WTC11 (cell line): ENCODE data around the gene OXER1. TPM values are rescaled to one million over a fixed set of nuclear protein-coding genes. Genes with fewer than 3 reads are reported as not detected.

ENCODE experiments used
- ATAC-seq: fragments of 200-7000 bp; cut with Tn5 transposase; 2 replicates; pipeline ENCODE4 v1.10.0; 2021; ENCODE audit warnings: mild to moderate bottlenecking, moderate library complexity
- CTCF ChIA-PET: fragments of 300-600 bp; sonication (Branson Sonifier 250); formaldehyde crosslinking; loops from one replicate; lab custom pipeline; 2021; ENCODE audit warnings: antibody characterized with exemption; lab: Charles Lee
- POLR2A ChIA-PET: fragments of 350-600 bp; sonication (Branson Sonifier 250); formaldehyde crosslinking; loops from one replicate; lab custom pipeline; 2021; ENCODE audit warnings: antibody characterized with exemption; lab: Charles Lee
- DNase-seq: peaks from one replicate; pipeline ENCODE4 v3.0.0; 2021; ENCODE audit warnings: low spot score
- H3K27ac Mint-ChIP-seq: 2 replicates; pipeline ENCODE4 v1.8.0; 2021; ENCODE audit warnings: mixed read lengths
- H3K27me3 Mint-ChIP-seq: 2 replicates; pipeline ENCODE4 v1.8.0; 2021; ENCODE audit warnings: low read depth, mild to moderate bottlenecking, moderate library complexity, mixed read lengths
- H3K36me3 Mint-ChIP-seq: 2 replicates; pipeline ENCODE4 v1.8.0; 2021; ENCODE audit warnings: mixed read lengths
- H3K4me1 Mint-ChIP-seq: 2 replicates; pipeline ENCODE4 v1.8.0; 2022; ENCODE audit warnings: mixed read lengths
- H3K4me3 Mint-ChIP-seq: 2 replicates; pipeline ENCODE4 v1.8.0; 2021; ENCODE audit warnings: mild to moderate bottlenecking, moderate library complexity, mixed read lengths
- H3K9me3 Mint-ChIP-seq: 2 replicates; pipeline ENCODE4 v1.8.0; 2021; ENCODE audit warnings: mixed read lengths
- ATF3 ChIP-seq: sonication (generic); formaldehyde crosslinking; conservative IDR thresholded peaks from 2 replicates; pipeline ENCODE4 v1.8.1; 2022; ENCODE audit warnings: mild to moderate bottlenecking, missing genetic modification reagents
- CREB1 ChIP-seq: sonication (generic); formaldehyde crosslinking; IDR thresholded peaks from 2 replicates; pipeline ENCODE4 v1.8.0; 2023; ENCODE audit warnings: mild to moderate bottlenecking, missing genetic modification reagents
- FOXJ3 ChIP-seq: sonication (generic); formaldehyde crosslinking; IDR thresholded peaks from 2 replicates; pipeline ENCODE4 v1.9.0; 2021; ENCODE audit warnings: missing genetic modification reagents, mild to moderate bottlenecking, borderline replicate concordance
- FOXP1 ChIP-seq: sonication (generic); formaldehyde crosslinking; IDR thresholded peaks from 2 replicates; pipeline ENCODE4 v1.8.0; 2022; ENCODE audit warnings: missing genetic modification reagents, mild to moderate bottlenecking, moderate library complexity, borderline replicate concordance
- MAX ChIP-seq: sonication (generic); formaldehyde crosslinking; IDR thresholded peaks from 2 replicates; pipeline ENCODE4 v1.8.0; 2022; ENCODE audit warnings: mild to moderate bottlenecking, missing genetic modification reagents
- MLX ChIP-seq: sonication (generic); formaldehyde crosslinking; IDR thresholded peaks from 2 replicates; pipeline ENCODE4 v1.8.1; 2023; ENCODE audit warnings: mild to moderate bottlenecking, missing genetic modification reagents, moderate library complexity
- NFYB ChIP-seq: sonication (generic); formaldehyde crosslinking; conservative IDR thresholded peaks from 2 replicates; pipeline ENCODE4 v1.8.0; 2022; ENCODE audit warnings: low read depth, missing genetic modification reagents
- PRDM15 ChIP-seq: sonication (generic); formaldehyde crosslinking; IDR thresholded peaks from 2 replicates; pipeline ENCODE4 v1.8.0; 2022; ENCODE audit warnings: missing genetic modification reagents
- RORB ChIP-seq: fragments of 250-450 bp; sonication (Bioruptor Pico); IDR thresholded peaks from 2 replicates; pipeline ENCODE4 v1.9.0; 2021; ENCODE audit warnings: mild to moderate bottlenecking
- SOX15 ChIP-seq: fragments of 250-450 bp; sonication (Bioruptor Pico); IDR thresholded peaks from 2 replicates; pipeline ENCODE4 v1.9.0; 2021; ENCODE audit warnings: mild to moderate bottlenecking
- SP1 ChIP-seq: sonication (generic); formaldehyde crosslinking; conservative IDR thresholded peaks from 2 replicates; pipeline ENCODE4 v1.8.1; 2022; ENCODE audit warnings: missing genetic modification reagents
- TEAD4 ChIP-seq: sonication (generic); formaldehyde crosslinking; IDR thresholded peaks from 2 replicates; pipeline ENCODE4 v1.8.0; 2022; ENCODE audit warnings: mild to moderate bottlenecking, missing genetic modification reagents
- TP53 ChIP-seq: sonication (generic); formaldehyde crosslinking; IDR thresholded peaks from 2 replicates; pipeline ENCODE4 v1.8.1; 2023; ENCODE audit warnings: mild to moderate bottlenecking, missing genetic modification reagents
- USF2 ChIP-seq: sonication (generic); formaldehyde crosslinking; IDR thresholded peaks from 2 replicates; pipeline ENCODE4 v1.8.1; 2023; ENCODE audit warnings: mild to moderate bottlenecking, missing genetic modification reagents, moderate library complexity
- total RNA-seq: library from RNA; stranded (reverse); gene quantifications from 3 replicates; pipeline ENCODE4 v1.2.3, GENCODE V29; 2021
- TF ChIP-seq, protein P1 (sequence below): sonication (generic); formaldehyde crosslinking; IDR thresholded peaks from 2 replicates; pipeline ENCODE4 v1.8.1; 2023; ENCODE audit warnings: mild to moderate bottlenecking, moderate library complexity, missing genetic modification reagents
- TF ChIP-seq, protein P2 (sequence below): sonication (generic); formaldehyde crosslinking; IDR thresholded peaks from 2 replicates; pipeline ENCODE4 v1.8.1; 2023; ENCODE audit warnings: mild to moderate bottlenecking, missing genetic modification reagents, borderline replicate concordance

OXER1 gene
- total RNA-seq, 1 experiment from 2014 or later, result 2.6 TPM

GRCh38 chr2:42754021-42754775, 9.7 kb downstream of the OXER1 start:
- POLR2A ChIA-PET, result no interaction called here
- no peak for ATAC-seq
- H3K4me1 Mint-ChIP-seq, result peaks cover 10% of the 10 kb centered on the region
- H3K27ac Mint-ChIP-seq, result peak overlapping the region; percentile 67
- no peaks in the 10 kb centered on the region for H3K9me3 Mint-ChIP-seq
- TF ChIP-seq MAX (no peak), FOXP1 (CRISPR knock-in tag) (no peak), USF2 (CRISPR knock-in tag) (no peak), RORB (CRISPR knock-in tag) (no peak), SOX15 (no peak), PRDM15 (CRISPR knock-in tag) (no peak), FOXJ3 (no peak)
- TF ChIP-seq, protein P1, sequence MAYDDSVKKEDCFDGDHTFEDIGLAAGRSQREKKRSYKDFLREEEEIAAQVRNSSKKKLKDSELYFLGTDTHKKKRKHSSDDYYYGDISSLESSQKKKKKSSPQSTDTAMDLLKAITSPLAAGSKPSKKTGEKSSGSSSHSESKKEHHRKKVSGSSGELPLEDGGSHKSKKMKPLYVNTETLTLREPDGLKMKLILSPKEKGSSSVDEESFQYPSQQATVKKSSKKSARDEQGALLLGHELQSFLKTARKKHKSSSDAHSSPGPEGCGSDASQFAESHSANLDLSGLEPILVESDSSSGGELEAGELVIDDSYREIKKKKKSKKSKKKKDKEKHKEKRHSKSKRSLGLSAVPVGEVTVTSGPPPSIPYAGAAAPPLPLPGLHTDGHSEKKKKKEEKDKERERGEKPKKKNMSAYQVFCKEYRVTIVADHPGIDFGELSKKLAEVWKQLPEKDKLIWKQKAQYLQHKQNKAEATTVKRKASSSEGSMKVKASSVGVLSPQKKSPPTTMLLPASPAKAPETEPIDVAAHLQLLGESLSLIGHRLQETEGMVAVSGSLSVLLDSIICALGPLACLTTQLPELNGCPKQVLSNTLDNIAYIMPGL (CRISPR knock-in tag), result no peak
- no peaks in the 10 kb centered on the region for H3K27me3 Mint-ChIP-seq
- CTCF ChIA-PET, result interaction anchor here (1.1 kb wide), 2 partner anchors 12 to 16 kb away, joined by 3 read pairs; no protein-coding TSS in a partner anchor
- no peaks in the 10 kb centered on the region for H3K36me3 Mint-ChIP-seq
- no peak for DNase-seq
- no peak overlapping the region for H3K4me3 Mint-ChIP-seq

DNA sequence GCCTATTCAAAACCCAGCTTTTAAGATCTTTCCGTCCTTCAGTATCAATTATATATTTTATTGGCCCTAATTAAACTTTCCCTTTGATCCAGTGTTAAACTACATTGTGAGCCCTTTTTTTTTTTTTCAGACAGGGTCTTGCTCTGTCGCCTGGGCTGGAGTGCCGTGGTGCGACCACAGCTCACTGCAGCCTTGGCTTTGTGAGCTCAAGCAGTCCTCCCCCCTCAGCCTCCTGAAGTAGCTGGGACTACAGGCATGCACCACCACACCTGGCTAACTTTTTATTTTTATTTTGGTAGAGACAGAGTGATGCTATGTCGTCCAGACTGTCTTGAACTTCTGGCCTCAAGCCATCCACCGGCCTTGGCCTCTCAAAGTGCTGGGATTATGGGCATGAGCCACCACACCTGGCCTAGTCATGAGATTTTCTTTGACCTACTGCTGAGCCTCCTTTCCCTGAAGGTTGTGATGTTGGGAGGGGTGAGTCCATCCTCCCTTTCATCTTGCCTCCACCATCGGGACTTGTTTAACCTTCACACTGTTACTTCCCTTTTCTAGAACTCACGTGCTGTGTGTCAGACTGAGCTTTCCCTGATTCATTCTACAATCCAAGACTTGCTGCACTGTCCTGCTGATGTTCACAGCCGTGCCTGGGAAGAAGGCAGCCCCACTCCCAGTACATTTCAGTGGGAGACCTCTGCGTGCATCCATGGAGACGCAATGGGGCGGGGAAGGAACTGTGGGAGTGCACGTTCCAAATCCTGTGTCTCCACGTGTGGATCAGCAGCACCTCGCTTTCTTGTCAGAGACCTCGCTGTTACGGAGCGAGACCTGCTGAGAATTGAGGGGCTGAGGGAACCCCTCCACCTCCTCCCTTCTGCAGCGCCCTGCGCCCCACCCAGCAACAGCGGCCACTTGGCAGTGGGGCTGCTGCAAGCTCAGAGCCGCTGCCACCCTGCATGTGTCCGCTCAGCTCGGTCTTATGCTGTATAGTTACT, 10.8 kb downstream of the OXER1 start:
- Mint-ChIP-seq H3K27ac (peak overlapping the region; percentile 61), H3K4me3 (no peak overlapping the region), H3K4me1 (peaks cover 3% of the 10 kb centered on the region; the same call in 1 of the 2 replicates), H3K27me3 (no peaks in the 10 kb centered on the region), H3K9me3 (no peaks in the 10 kb centered on the region), H3K36me3 (no peaks in the 10 kb centered on the region)
- ChIA-PET CTCF (interaction anchor here (0.5 to 2.2 kb wide), 3 partner anchors 18 to 526 kb away, joined by 3 to 5 read pairs (median 4); no protein-coding TSS in a partner anchor), POLR2A (interaction anchor here (0.7 kb wide), 1 partner anchor 495 kb away, joined by 3 read pairs; no protein-coding TSS in a partner anchor)
- ATAC-seq (no peak), DNase-seq (no peak)
- no peak for TF ChIP-seq MAX
- TF ChIP-seq TEAD4 (CRISPR knock-in tag), result no peak
- no peak for TF ChIP-seq TP53 (CRISPR knock-in tag)
- TF ChIP-seq CREB1 (CRISPR knock-in tag), result no peak
- TF ChIP-seq SP1 (CRISPR knock-in tag), result no peak
- TF ChIP-seq FOXP1 (CRISPR knock-in tag), result no peak
- no peak for TF ChIP-seq MLX
- no peak for TF ChIP-seq NFYB (CRISPR knock-in tag)
- no peak for TF ChIP-seq ATF3 (CRISPR knock-in tag)
- TF ChIP-seq, protein P2, sequence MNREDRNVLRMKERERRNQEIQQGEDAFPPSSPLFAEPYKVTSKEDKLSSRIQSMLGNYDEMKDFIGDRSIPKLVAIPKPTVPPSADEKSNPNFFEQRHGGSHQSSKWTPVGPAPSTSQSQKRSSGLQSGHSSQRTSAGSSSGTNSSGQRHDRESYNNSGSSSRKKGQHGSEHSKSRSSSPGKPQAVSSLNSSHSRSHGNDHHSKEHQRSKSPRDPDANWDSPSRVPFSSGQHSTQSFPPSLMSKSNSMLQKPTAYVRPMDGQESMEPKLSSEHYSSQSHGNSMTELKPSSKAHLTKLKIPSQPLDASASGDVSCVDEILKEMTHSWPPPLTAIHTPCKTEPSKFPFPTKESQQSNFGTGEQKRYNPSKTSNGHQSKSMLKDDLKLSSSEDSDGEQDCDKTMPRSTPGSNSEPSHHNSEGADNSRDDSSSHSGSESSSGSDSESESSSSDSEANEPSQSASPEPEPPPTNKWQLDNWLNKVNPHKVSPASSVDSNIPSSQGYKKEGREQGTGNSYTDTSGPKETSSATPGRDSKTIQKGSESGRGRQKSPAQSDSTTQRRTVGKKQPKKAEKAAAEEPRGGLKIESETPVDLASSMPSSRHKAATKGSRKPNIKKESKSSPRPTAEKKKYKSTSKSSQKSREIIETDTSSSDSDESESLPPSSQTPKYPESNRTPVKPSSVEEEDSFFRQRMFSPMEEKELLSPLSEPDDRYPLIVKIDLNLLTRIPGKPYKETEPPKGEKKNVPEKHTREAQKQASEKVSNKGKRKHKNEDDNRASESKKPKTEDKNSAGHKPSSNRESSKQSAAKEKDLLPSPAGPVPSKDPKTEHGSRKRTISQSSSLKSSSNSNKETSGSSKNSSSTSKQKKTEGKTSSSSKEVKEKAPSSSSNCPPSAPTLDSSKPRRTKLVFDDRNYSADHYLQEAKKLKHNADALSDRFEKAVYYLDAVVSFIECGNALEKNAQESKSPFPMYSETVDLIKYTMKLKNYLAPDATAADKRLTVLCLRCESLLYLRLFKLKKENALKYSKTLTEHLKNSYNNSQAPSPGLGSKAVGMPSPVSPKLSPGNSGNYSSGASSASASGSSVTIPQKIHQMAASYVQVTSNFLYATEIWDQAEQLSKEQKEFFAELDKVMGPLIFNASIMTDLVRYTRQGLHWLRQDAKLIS, result no peak
